GM21360 (cell line): ENCODE data around the gene RAET1E.
"Not testable (repeated sequence)": the region's sequence is repeated elsewhere in the genome, so short reads cannot be mapped to it uniquely, and the experiment has no call there.

Experiments
- ATAC-seq: cut with Tn5 transposase; IDR thresholded peaks from one replicate; pipeline ENCODE4 v1.9.1; 2021; ENCODE audit warnings: mild to moderate bottlenecking, moderate library complexity; ENCODE audit not compliant: unreplicated experiment

The RAET1E gene

GRCh38 chr6:149863698-149864577, 34.0 kb downstream of the RAET1E start, which contains the start of gene LRP11:
Gene LRP11, minus strand, starts transcription at chr6:149864359. Its CDS starts 339 bp downstream, at chr6:149864020.
- ATAC-seq: peak; percentile 73

- ATAC-seq: peak; percentile 21
Observed at GRCh38 chr6:149862922-149863697, 34.8 kb downstream of the RAET1E start.

GRCh38 chr6:149862424-149862738, 35.5 kb downstream of the RAET1E start:
- not testable (repeated sequence) for ATAC-seq

- ATAC-seq: no peak
Observed at GRCh38 chr6:149861603-149862423, 36.1 kb downstream of the RAET1E start.

GRCh38 chr6:149860834-149861602, 36.9 kb downstream of the RAET1E start:
- no peak for ATAC-seq

- no peak for ATAC-seq
Observed at GRCh38 chr6:149860513-149860833, 37.4 kb downstream of the RAET1E start.

GRCh38 chr6:149859938-149860337, 38.0 kb downstream of the RAET1E start:
- no peak for ATAC-seq

- ATAC-seq: no peak
Observed at GRCh38 chr6:149859368-149859767, 38.5 kb downstream of the RAET1E start.

- no peak for ATAC-seq
Observed at GRCh38 chr6:149857541-149857940, 40.4 kb downstream of the RAET1E start.

- ATAC-seq: no peak
Observed at GRCh38 chr6:149856256-149856994, 41.5 kb downstream of the RAET1E start.

GRCh38 chr6:149855741-149856140, 42.2 kb downstream of the RAET1E start:
- ATAC-seq: no peak

- no peak for ATAC-seq
Observed at GRCh38 chr6:149855040-149855654, 42.8 kb downstream of the RAET1E start.

- no peak for ATAC-seq
Observed at GRCh38 chr6:149854532-149854931, 43.4 kb downstream of the RAET1E start.

GRCh38 chr6:149854017-149854416, 43.9 kb downstream of the RAET1E start:
- ATAC-seq: not testable (repeated sequence)

GRCh38 chr6:149852881-149853280, 45.0 kb downstream of the RAET1E start:
- ATAC-seq: no peak

GRCh38 chr6:149852180-149852579, 45.7 kb downstream of the RAET1E start:
- ATAC-seq: peak; percentile 59

GRCh38 chr6:149851461-149852110, 46.3 kb downstream of the RAET1E start:
- no peak for ATAC-seq

- ATAC-seq: not testable (repeated sequence)
Observed at GRCh38 chr6:149848343-149848742, 49.6 kb downstream of the RAET1E start.
